HG02678 (cell line): ENCODE results near the gene PROM2.

Experiments
- ATAC-seq: cut with Tn5 transposase; IDR thresholded peaks from one replicate; pipeline ENCODE4 v1.9.1; 2021; ENCODE audit warnings: mild to moderate bottlenecking, moderate library complexity; ENCODE audit not compliant: unreplicated experiment

Gene PROM2

DNA sequence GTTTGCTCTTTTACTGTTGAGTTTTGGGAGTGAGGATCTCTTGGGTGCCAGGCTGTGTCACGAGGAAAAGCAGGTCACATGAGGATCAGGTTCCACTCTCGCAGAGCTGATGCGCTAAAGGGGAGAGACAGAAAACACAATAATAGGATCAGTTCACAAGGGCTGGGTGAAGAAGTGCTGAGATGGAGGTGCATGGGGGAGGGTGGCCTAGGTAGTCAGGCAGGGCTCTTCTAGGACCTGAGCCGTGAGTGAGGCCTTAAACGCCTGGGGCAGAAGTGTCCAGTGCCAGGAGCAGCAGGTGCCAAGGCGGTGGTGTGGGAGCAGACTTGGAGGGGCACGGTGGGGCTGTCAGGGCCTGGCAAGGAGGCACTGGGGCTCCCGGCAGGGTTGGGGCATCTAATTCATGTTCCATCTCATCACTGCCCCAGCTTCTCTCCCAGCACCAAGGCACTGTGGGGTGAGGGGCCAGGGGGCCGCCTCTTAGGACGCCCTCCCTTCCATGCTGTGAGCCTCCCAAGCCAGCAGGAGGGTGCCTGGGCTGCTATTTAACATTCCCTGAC lies 32.2 kb downstream of the PROM2 start:
- no peak for ATAC-seq

DNA sequence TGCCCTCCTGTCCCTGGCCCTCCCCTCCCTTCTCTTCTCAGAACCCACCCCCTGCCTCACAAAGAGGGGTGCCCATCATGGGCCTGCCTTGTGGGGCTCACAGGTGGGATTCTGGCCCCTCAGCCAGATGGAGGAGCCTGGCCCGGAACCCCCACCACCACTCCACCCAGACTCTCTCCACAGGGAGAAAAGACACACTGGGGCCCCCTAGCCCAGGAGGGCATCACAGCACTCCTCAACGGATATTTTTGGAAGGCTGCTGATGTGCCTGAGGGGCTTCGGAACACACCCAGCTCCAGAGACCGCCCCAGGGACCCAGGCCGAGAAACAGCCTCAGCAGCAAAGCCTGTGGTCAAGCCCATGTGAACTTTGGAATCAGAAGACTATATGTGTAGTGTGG lies 32.8 kb downstream of the PROM2 start:
- ATAC-seq: no peak

DNA sequence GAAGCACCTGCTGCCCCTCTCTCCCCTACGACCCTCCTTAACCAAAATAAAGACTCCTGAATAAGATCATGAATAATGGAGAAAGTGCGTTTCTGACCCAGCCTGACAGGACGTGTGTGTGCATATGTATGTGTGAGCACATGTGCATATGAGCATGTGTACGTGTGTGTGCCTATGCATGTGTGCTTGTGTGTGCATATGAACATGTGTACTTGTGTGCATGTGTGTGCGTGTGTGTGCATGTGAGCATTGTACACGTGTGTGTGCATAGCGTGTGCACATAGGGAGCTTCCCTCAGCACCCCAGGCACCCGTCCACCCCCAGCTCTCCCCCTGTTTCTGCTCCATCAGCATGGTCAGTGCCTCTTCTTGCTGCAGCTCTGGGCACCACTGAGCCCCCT lies 33.6 kb downstream of the PROM2 start:
- ATAC-seq: no peak

DNA sequence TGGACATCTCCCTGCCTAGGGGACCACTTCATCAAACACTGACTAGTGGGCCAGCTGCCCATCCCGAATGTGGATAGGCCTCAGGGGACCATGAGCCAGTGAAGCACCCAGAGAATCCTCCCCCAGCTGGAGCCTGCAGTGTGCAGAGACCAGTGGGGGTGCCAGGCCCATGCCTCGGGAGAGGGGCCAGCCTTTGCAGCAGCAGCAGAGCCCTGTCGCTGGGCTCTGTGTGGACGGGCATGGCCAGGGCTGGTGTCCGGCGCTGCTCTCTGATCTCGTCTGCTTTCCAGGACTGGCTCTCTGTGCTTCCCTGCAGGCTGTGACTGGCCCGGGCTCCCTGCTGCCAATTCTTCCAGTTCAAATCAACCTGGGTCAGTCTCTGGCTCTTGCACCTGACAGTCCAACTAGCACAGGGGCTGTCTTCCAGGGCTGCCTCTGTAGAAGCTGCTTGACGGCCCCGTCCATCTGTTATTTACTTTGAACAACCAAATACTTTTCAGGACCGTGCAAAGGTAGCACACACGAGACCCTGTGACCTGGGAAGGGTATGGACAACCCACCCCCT lies 34.3 kb downstream of the PROM2 start:
- no peak for ATAC-seq

DNA sequence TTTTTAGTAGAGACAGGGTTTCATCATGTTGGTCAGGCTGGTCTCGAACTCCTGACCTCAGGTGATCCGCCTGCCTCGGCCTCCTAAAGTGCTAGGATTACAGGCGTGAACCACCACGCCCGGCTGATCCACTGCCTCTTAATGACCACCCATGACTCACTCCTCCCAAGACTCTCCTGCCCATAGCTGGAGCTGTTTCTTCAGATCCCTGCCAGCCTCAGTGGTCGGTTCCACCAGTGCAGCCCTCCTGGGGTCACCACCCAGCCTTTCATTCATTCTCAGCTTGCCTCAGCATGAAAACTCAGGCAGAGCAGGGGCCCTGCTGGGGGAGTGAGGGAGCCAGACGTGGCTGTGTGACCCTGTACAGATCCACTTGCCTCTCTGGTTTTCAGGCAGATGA lies 35.4 kb downstream of the PROM2 start:
- ATAC-seq: no peak

DNA sequence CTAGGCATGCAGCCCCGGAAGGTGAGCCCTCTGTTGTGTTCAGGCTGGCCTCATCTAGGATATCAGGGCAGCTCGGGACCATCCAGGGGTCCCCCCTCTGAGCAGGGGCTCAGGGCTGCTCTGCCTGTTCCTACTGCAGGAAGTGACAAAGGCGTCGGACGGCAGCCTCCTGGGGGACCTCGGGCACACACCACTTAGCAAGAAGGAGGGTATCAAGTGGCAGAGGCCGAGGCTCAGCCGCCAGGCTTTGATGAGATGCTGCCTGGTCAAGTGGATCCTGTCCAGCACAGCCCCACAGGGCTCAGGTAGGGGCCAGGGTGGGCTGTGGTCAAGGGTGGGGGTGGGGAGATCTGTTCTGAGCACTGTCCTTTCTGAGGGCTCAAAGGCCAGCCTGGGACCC lies 36.0 kb downstream of the PROM2 start:
- no peak for ATAC-seq

DNA sequence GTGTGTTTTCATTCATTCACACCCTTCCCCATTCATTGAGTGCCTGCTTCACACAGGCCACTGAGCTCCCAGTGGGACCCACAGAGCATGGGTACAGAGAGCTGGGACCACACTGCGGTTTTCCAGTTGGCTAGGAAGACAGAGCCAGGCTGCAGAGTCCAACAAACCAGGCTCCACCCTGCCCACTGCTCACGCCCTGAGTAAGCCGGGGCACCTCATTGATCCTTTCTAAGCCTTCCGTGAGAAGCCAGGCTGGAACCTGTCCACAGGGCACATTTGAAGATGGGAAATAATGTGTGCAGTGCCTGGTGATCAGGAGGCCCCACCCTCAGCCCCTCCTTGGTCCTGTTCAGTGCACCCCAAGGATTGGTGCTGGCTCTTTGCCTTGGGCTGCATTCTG lies 36.4 kb downstream of the PROM2 start:
- no peak for ATAC-seq

- no peak for ATAC-seq
These were observed 37.7 kb downstream of the PROM2 start for GRCh38 chr2:95311815-95312542.

- ATAC-seq: no peak
These were observed 38.4 kb downstream of the PROM2 start for GRCh38 chr2:95312543-95313201.

- no peak for ATAC-seq
These were observed 39.3 kb downstream of the PROM2 start for GRCh38 chr2:95313296-95314131.

GRCh38 chr2:95314598-95314963 lies 40.3 kb downstream of the PROM2 start:
- ATAC-seq: no peak

GRCh38 chr2:95314964-95315611 lies 40.8 kb downstream of the PROM2 start:
- no peak for ATAC-seq

DNA sequence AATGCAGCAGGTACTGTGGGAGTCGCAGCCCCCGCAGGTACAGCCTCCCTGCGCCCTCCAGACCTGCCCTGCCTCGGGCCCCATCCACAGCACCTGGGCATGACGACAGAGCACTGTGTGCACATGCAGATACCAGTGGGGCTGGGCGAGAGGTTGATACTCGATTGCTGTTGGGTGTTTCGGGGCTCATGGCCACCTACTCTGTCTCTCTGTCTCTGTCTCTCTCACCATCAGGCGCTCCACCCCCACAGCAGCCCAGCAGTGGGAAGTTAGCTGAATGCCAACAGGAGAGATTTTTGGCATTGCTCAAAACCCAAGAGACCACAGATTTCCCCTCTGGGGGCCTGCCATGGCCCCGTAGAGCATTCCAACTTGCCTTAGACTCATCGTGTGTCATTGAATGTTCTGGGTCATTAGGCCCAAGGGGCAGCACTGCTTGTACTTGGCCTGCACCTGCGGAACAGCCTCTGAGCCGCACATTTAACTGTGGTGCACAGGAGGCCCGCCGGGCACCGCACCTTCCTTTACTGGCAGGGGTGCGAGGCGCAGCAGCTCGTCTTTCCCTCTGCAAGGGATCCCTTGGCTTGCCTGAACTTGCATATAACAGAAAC lies 41.7 kb downstream of the PROM2 start:
- ATAC-seq: no peak

- ATAC-seq: no peak
These were observed 42.3 kb downstream of the PROM2 start for GRCh38 chr2:95316466-95317122.

DNA sequence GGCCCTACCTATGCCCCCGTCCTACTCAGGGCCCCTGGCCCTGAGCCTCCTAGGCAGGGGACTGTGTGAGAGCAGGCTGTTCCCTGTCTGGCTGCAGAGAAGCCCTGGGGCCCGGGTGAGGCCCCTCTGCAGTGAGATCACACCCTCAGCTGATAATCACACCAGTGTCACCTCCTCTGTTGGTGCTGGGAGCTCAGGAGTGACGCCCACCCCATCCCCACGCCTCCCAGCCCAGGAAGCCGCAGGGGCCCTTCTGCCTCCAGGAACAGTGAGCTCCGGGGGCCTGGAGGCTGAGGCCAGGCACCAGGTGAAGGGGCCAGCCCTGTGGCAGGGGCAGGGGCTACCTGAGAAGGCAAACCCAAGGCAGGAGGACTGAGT lies 42.9 kb downstream of the PROM2 start:
- no peak for ATAC-seq

GRCh38 chr2:95317665-95318425 lies 43.6 kb downstream of the PROM2 start:
- ATAC-seq: no peak

GRCh38 chr2:95318431-95319220 lies 44.4 kb downstream of the PROM2 start:
- no peak for ATAC-seq
